Prostate gland (tissue), 2 donors: ENCODE measurements around the gene DEXI. TPM values are rescaled to one million over a fixed set of nuclear protein-coding genes. Genes with fewer than 3 reads are reported as not detected.
"Not testable (repeated sequence)": the region's sequence is repeated elsewhere in the genome, so short reads cannot be mapped to it uniquely, and the experiment has no call there.

Experiments
- DNase-seq: peaks from one replicate; pipeline ENCODE4 v3.0.0-alpha.2; 2019; ENCODE audit warnings: low spot score
- H3K27ac ChIP-seq, 2 donors: fragments of 200-600 bp; sonication (generic); 2 replicates each; pipeline ENCODE4 v1.5.1; 2017 to 2019
- H3K27me3 ChIP-seq: fragments of 200-600 bp; sonication (generic); replicated peaks from 2 replicates; pipeline ENCODE4 v1.5.1; 2019; ENCODE audit not compliant: insufficient read depth
- H3K36me3 ChIP-seq, 2 donors: fragments of 200-600 bp; sonication (generic); 1 replicate in 1 of 2; 2 replicates in 1 of 2; pipeline versions ENCODE4 v1.5.1 to v1.8.1; 2017 to 2019
- H3K4me1 ChIP-seq: fragments of 200-600 bp; sonication (generic); replicated peaks from 2 replicates; pipeline ENCODE4 v1.5.1; 2019
- H3K4me3 ChIP-seq, 2 donors: fragments of 200-600 bp; sonication (generic); 2 replicates each; pipeline ENCODE4 v1.5.1; 2017 to 2019
- H3K9me3 ChIP-seq: fragments of 200-600 bp; sonication (generic); 2 replicates; pipeline ENCODE4 v1.5.1; 2017
- POLR2A ChIP-seq: fragments of 450-650 bp; IDR thresholded peaks from one replicate; pipeline ENCODE4 v1.6.1; 2016; ENCODE audit warnings: antibody characterized with exemption, mild to moderate bottlenecking
- POLR2AphosphoS5 ChIP-seq: sonication (generic); formaldehyde crosslinking; IDR thresholded peaks from one replicate; pipeline ENCODE4 v1.6.1; 2017; ENCODE audit warnings: antibody characterized with exemption
- WGBS: methylation state at CpG from one replicate; pipeline ENCODE4 v1.1.5; 2018; 5-methylcytosine and 5-hydroxymethylcytosine counted together
- intact Hi-C: fragments of 100-400 bp; cut with DNase I; formaldehyde crosslinking; loops from one replicate; pipeline ENCODE4 v1.14.2; 2022
- total RNA-seq, 2 donors: library from RNA; depleted of rRNA; stranded (reverse); fragments of >200 nt; gene quantifications; one replicate each; pipeline ENCODE4 v1.1.0, GENCODE V29; 2016
- TF ChIP-seq, protein P1 (sequence below), 4 experiments: fragments of 200-600 bp in 2 of 4; fragments of 450-650 bp in 2 of 4; sonication (generic) in 2 of 4; IDR thresholded peaks; 1 replicate in 3 of 4; 2 replicates in 1 of 4; pipeline ENCODE4 v1.5.1; 2016 to 2019; ENCODE audit warnings: antibody characterized with exemption in 4 of 4, mild to moderate bottlenecking in 2 of 4, moderate library complexity in 2 of 4

DEXI gene
- total RNA-seq, 2 donors from 2014 or later: 95.5 to 96.9 TPM

DNA sequence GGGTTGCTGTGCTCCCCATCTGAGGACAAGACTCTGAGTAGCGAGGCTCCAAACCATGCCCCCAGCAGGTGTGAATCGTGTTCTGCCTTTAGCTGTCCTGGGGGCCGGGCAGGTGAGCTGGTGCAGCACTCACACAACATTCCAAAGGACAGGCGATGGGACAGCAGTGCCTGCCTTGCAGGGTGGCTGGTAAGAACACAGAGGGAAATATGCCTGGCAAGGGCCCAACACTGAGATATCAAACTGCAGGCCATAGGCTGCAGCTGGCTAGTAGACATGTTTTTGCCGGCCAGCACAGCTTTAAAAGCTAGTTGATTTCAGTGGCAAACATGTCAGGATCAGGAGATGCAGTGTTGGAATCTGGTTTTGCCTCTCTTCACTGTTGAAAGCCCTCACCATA is 25.7 kb upstream of the DEXI start:
- H3K9me3 ChIP-seq: no peaks in the 10 kb centered on the region
- intact Hi-C loops: no loop called here
- no peaks in the 10 kb centered on the region for H3K36me3 ChIP-seq
- WGBS: 30% methylated on average over 2 of the region's 5 CpGs
- TF ChIP-seq POLR2AphosphoS5 (no peak), POLR2A (no peak)
- TF ChIP-seq, protein P1, sequence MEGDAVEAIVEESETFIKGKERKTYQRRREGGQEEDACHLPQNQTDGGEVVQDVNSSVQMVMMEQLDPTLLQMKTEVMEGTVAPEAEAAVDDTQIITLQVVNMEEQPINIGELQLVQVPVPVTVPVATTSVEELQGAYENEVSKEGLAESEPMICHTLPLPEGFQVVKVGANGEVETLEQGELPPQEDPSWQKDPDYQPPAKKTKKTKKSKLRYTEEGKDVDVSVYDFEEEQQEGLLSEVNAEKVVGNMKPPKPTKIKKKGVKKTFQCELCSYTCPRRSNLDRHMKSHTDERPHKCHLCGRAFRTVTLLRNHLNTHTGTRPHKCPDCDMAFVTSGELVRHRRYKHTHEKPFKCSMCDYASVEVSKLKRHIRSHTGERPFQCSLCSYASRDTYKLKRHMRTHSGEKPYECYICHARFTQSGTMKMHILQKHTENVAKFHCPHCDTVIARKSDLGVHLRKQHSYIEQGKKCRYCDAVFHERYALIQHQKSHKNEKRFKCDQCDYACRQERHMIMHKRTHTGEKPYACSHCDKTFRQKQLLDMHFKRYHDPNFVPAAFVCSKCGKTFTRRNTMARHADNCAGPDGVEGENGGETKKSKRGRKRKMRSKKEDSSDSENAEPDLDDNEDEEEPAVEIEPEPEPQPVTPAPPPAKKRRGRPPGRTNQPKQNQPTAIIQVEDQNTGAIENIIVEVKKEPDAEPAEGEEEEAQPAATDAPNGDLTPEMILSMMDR (IDR thresholded peaks at IDR 0.05): no peak
- H3K27ac ChIP-seq: no peak overlapping the region
- H3K4me1 ChIP-seq: peaks cover 4% of the 10 kb centered on the region
- DNase-seq: no peak
- H3K4me3 ChIP-seq: no peak overlapping the region
- no peaks in the 10 kb centered on the region for H3K27me3 ChIP-seq

DNA sequence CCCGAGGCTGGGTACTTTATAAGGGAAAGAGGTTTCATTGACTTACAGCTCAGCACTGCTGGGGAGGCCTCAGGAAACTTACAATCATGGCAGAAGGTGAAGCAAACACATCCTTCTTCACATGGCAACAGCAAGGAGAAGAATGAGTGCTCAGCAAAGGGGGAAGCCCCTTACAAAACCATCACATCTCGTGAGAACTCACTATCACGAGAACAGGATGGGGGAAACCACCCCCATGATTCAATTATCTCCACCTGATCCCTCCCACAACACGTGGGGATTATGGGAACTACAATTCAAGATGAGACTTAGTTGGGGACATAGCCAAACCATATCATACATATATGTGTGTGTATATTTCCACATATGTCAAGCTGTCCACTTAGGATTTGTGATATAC is 24.3 kb upstream of the DEXI start:
- DNase-seq, H3K36me3 ChIP-seq, H3K4me3 ChIP-seq, H3K9me3 ChIP-seq, H3K27ac ChIP-seq, intact Hi-C loops, H3K4me1 ChIP-seq, H3K27me3 ChIP-seq: not testable (repeated sequence)
- WGBS: 67% methylated on average over 4 of the region's 4 CpGs

DNA sequence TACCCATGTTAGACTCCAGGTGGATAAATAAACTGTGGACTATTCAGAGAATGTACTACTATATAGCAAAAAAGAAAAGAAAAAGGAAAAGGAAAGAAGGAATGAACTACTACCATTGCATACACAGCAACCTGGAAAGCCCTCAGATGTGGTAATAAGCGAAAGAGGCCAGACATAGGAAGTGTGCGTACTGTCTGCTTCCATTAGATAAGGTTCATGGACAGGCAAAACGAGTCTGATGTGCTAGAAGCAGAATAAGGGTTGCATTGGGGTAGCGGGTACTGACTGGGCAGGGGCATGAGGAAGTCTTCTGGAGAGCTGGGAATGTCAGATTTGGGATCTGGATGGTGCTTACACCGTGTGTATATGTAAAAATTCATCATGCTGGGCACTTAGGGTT is 23.9 kb upstream of the DEXI start:
- no peak for DNase-seq
- Histone ChIP-seq H3K4me1 (peaks cover 4% of the 10 kb centered on the region), H3K36me3 (no peaks in the 10 kb centered on the region), H3K27ac (no peak overlapping the region), H3K27me3 (no peaks in the 10 kb centered on the region), H3K9me3 (no peaks in the 10 kb centered on the region), H3K4me3 (no peak overlapping the region)
- TF ChIP-seq POLR2A (no peak), POLR2AphosphoS5 (no peak)
- TF ChIP-seq, protein P1 (IDR thresholded peaks at IDR 0.05): no peak
- intact Hi-C loops: no loop called here
- 87% methylated on average over 5 of the region's 5 CpGs for WGBS

DNA sequence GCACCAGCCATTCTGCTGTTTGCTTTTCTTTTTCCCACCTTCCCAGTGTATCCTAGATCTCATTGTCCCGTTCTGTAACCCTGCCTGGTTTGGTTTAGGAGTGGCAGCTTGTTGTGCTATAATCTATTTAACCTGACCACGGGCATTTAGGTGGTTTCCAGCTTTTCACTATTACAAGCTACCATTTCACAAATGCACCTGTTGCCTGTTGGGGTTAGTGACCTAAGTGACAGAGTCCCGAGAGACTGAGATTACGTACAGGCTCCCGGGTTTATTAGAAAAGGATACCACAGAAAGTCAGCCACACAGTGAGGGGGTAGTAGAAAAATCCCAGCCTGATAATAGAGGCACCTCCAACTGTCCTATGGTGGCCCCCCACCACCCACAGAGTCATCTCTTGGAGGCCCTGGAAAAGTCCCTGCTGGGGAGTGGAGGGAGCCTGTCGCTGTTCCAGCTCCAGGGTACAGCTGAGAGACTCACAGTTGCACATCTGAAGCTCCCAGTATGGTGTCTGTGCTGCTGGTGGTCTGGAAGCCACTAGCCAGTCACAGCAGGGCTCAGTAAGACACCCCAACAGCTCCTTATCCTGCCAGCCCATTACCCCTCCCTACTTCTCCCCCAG is 23.3 kb upstream of the DEXI start:
- no peaks in the 10 kb centered on the region for H3K27me3 ChIP-seq
- H3K27ac ChIP-seq: no peak overlapping the region
- intact Hi-C loops: no loop called here
- DNase-seq: no peak
- TF ChIP-seq POLR2A: no peak
- no peak for TF ChIP-seq POLR2AphosphoS5
- TF ChIP-seq, protein P1 (IDR thresholded peaks at IDR 0.05): no peak
- no peaks in the 10 kb centered on the region for H3K9me3 ChIP-seq
- peaks cover 4% of the 10 kb centered on the region for H3K4me1 ChIP-seq
- H3K36me3 ChIP-seq: no peaks in the 10 kb centered on the region
- WGBS: 80% methylated on average over 6 of the region's 6 CpGs
- H3K4me3 ChIP-seq: no peak overlapping the region

DNA sequence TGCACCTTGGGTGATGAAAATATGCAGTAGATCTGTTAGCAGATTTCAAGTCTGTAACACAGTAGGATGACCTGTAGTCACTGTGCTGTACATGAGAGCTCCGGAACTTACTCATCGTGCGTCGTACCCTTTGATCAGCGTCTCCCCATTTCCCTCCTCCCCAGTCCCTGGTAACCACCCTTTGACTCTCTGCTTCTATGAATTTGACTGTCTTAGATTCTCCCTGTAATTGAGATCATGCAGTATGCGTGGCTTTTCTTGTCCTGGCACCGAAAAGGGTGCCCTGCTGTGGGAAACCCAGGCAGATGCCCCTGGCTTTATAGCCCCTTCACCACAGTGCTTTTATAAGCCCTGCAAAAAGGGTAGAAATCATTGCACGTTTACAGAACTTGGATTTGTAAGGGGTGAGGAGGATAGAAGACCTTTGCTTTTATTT is 22.6 kb upstream of the DEXI start:
- H3K27ac ChIP-seq: no peak overlapping the region
- no peaks in the 10 kb centered on the region for H3K9me3 ChIP-seq
- intact Hi-C loops: no loop called here
- no peaks in the 10 kb centered on the region for H3K36me3 ChIP-seq
- WGBS: 90% methylated on average over 8 of the region's 8 CpGs
- TF ChIP-seq, protein P1 (IDR thresholded peaks at IDR 0.05): no peak
- TF ChIP-seq POLR2AphosphoS5: no peak
- TF ChIP-seq POLR2A: no peak
- no peaks in the 10 kb centered on the region for H3K27me3 ChIP-seq
- peaks cover 4% of the 10 kb centered on the region for H3K4me1 ChIP-seq
- DNase-seq: no peak
- H3K4me3 ChIP-seq: no peak overlapping the region
